HG03280 (cell line): ENCODE data around the gene DTNB.
A peak's percentile ranks its signal among the peaks of the same experiment; 100 is the strongest.

Source experiments
- ATAC-seq: cut with Tn5 transposase; IDR thresholded peaks from one replicate; pipeline ENCODE4 v1.9.1; 2021; ENCODE audit warnings: mild to moderate bottlenecking, moderate library complexity; ENCODE audit not compliant: unreplicated experiment

The DTNB gene

GRCh38 chr2:25400576-25401216 lies 272.7 kb downstream of the DTNB start:
- ATAC-seq = no peak

DNA sequence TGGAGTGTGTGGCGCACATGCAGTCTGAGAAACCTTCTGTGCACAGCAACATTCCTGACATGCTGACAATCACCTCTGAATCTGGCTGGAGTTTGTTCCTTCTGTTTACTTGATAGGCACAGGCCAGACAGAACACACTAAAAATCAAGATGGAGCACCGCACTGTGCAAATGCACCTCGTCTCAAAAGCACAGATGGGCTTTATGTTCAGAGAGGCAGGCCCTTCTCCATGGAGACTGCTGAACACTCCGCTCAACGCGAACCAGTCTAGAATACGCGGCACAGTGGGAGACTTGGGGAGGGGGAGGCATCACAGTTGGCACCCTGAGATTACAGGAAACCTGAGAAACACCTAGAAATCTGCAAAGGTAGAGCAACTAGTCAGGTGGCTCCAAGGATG lies 273.2 kb downstream of the DTNB start:
- no peak for ATAC-seq

DNA sequence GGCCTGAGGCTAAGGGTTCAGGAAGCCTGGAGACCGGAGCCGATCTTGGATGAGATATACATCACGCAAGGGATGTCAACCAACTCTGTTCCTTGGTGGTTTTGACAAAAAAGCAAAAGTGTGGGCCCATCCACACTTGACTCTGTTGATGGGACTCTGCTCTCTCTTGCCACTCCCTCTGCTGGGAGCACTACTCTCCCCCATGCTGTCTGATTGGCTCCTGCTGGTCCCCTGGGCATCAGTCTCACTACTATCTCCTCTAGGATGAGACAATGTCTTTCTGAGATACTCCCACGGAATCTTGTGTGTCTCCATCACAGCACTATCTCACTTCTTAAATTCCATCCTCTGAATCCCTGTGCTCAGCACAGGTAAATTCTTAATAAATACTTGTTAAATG lies 274.8 kb downstream of the DTNB start:
- no peak for ATAC-seq

- ATAC-seq = no peak
Measured at GRCh38 chr2:25397777-25398176, 275.6 kb downstream of the DTNB start.

- no peak for ATAC-seq
Measured at GRCh38 chr2:25389161-25389560, 284.2 kb downstream of the DTNB start.

DNA sequence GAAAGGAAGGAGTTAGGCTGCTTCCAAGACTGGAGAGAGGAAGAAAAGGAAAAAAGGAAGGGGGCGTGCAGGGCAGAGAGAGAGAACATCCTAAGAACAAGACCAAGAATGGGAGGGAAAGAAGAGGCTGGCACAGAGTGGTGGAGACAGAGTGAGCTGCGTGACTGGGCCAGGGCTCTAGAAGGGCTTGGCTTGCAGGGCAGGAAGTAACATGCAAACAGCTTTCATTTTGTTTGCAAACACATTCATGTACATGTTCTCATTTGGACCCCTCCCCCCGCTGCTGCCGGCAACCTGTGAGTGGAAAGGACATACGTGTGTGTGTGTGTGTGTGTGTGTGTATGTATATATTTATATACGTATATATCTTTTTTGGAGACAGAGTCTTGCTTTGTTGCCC lies 284.9 kb downstream of the DTNB start:
- ATAC-seq = peak; percentile 54

- no peak for ATAC-seq
Measured at GRCh38 chr2:25387876-25388449, 285.4 kb downstream of the DTNB start.

- ATAC-seq = no peak
Measured at GRCh38 chr2:25386971-25387875, 286.2 kb downstream of the DTNB start.

- no peak for ATAC-seq
Measured at GRCh38 chr2:25385910-25386309, 287.5 kb downstream of the DTNB start.

DNA sequence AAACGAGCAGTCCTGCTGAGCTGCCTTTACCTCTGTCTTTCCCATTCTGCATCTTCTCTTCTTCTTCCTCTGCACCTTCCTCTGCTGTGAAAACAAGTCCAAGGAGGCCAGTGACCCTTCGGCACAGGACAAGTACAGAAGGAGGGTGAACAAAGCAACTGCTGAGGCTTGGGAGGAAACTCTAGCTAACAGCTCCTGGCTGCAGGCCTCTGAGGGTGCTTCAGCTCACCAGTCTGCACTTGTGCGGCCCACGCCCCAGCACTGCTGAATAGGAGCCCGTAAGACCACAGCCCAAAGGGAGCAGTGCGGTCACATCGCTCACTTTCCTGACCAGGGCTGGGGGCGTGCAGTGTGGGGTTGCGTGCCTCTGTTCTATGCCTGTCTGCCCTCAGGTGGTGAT lies 289.6 kb downstream of the DTNB start:
- no peak for ATAC-seq

DNA sequence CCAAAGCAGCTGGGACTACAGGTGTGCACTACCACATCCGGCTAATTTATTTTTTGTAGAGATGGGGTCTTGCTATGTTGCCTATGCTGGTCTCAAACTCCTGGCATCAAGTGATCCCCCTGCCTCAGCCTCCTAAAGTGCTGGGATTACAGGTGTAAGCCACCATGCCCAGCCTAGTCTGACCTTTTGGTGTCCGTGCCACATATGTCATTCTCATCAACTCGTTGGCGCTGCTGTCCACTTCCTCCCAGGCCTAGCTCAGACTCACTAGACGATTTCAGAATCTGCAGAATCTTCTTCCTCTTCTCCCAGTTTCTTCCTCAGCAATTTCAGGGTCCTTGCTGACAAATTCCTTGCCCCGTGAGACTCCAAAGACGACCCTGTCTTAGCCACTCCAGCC lies 291.9 kb downstream of the DTNB start:
- ATAC-seq = no peak

DNA sequence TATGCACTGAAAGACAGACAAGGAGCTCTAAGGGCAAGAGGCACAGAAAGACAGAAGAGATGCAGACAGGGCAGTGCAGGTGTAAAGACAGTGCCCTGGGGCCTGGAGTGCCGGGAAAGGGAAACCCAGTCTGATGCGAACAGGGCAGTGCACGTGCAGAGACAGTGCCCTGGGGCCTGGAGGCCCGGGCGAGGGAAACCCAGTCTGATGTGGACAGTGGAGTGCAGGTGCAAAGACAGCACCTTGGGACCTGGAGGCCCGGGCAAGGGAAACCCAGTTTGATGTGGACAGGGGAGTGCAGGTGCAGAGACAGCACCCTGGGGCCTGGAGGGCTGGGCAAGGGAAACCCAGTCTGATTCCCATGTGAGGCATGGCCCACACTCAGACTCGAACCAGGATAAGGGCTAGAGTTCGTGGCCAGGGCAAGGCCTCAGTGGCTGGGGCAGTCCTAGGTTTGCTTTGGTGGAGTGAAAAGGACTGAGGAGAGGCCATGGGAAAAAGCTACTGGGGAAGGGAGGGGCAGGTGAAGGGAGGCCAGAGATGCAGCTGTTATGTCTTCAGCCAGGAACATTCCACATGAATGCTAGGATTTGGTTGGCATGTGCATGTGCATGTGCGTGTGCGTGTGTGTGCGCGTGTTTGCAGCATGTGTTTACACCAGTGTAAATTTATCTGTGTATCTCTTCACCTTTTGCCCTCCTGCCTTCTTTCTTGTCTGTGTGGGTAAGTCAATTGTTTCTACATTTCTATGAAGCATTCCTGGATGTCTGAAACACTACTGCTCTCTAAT lies 292.6 kb downstream of the DTNB start:
- ATAC-seq = no peak

- ATAC-seq = no peak
Measured at GRCh38 chr2:25380023-25380422, 293.4 kb downstream of the DTNB start.

- ATAC-seq = no peak
Measured at GRCh38 chr2:25379535-25379934, 293.8 kb downstream of the DTNB start.

- ATAC-seq = no peak
Measured at GRCh38 chr2:25378731-25379490, 294.5 kb downstream of the DTNB start.

DNA sequence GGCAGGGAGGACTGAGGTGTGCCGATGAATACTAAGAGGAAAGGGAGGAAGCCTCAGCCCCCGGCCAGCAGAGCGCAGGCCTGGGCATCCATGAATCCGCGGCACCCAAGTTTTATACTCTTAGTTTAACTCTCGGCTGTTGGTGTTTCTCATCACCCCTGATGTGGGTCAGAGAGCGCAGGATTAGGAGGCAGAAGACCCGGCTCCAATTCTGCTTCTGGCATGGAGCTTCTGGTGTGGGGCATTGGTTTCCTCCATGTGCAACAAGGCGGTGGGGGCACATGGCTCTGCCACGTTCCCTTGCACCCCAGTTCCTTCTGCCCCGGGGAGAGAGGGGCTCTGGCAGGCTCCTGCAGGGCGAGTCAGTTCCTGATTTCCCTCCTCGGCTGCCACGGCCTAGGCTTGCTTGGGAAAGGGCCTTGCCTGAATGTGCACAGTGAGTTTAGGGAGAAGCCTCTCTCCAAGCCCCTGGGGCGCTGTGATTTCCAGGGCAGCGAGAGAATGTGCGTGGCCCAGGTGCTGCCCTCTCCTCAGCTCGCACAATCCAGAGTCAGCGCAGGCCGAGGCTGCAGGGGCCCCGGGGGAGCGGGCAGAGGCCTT lies 295.5 kb downstream of the DTNB start:
- no peak for ATAC-seq

- peak; percentile 95 for ATAC-seq
Measured at GRCh38 chr2:25376750-25377621, 296.4 kb downstream of the DTNB start.

DNA sequence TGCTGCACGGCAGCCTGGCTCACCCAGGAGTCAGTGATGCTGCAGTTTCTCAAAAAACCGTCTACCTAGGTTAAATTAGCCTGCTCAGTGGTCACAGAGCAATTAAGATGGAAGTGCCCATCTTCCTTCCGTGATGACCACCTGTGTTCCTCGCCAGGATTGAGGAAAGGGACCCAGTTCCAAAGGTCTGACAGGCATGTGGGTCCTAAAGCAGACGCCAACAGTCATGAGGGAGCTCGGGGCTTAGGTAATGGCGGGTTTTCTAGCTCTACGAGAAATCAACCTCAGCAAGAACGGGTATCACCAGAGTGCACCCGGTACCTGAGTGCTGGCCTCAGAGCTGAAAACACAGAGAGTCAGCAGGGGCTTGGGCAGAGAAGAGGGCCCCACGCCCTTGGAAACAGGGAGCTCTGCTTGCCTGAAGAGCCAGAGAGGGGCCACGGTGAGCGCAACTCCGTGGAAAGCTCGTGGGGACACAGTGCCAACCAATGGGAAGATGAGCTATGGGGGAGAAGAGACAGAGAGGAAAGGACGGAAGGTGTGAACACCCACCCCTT lies 297.3 kb downstream of the DTNB start:
- ATAC-seq = no peak
